Measurements from ENCODE around the gene C5orf22. TPM values are rescaled to one million over a fixed set of nuclear protein-coding genes. Genes with fewer than 3 reads are reported as not detected.
"Not testable (repeated sequence)": the region's sequence is repeated elsewhere in the genome, so short reads cannot be mapped to it uniquely, and the experiment has no call there.

C5orf22 gene
- total RNA-seq, 1 donor from 2014 or later = 18.5 TPM

DNA sequence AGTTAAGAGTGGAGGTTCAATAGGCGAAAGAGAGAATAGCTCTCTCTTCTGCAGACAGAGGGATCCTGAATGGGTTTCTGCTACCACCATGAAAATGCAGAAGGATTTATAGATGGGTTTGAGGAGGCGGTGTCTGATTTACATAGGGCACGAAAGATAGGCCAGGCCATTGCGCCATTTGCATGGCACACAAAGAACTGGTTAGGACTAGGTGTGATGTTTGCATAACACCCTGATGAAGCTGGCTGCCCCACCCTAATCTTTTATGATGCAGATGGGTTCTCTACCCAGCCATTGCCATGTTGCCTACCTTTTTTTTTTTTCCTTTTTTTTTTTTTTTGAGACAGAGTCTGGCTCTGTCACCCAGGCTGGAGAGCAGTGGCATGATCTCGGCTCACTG lies 55.4 kb downstream of the C5orf22 start:
- Histone ChIP-seq H3K27me3 (no peaks in the 10 kb centered on the region), H3K9me3 (no peaks in the 10 kb centered on the region), H3K4me3 (no peak overlapping the region), H3K4me1 (no peaks in the 10 kb centered on the region), H3K36me3 (no peaks in the 10 kb centered on the region), H3K27ac (no peak overlapping the region)
- intact Hi-C loops (cut with DNase I) = no loop called here
- DNase-seq (ENCODE audit: low spot score in 2 of 2) = no peak
- TF ChIP-seq, protein P1, sequence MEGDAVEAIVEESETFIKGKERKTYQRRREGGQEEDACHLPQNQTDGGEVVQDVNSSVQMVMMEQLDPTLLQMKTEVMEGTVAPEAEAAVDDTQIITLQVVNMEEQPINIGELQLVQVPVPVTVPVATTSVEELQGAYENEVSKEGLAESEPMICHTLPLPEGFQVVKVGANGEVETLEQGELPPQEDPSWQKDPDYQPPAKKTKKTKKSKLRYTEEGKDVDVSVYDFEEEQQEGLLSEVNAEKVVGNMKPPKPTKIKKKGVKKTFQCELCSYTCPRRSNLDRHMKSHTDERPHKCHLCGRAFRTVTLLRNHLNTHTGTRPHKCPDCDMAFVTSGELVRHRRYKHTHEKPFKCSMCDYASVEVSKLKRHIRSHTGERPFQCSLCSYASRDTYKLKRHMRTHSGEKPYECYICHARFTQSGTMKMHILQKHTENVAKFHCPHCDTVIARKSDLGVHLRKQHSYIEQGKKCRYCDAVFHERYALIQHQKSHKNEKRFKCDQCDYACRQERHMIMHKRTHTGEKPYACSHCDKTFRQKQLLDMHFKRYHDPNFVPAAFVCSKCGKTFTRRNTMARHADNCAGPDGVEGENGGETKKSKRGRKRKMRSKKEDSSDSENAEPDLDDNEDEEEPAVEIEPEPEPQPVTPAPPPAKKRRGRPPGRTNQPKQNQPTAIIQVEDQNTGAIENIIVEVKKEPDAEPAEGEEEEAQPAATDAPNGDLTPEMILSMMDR (IDR thresholded peaks at IDR 0.05) = no peak

DNA sequence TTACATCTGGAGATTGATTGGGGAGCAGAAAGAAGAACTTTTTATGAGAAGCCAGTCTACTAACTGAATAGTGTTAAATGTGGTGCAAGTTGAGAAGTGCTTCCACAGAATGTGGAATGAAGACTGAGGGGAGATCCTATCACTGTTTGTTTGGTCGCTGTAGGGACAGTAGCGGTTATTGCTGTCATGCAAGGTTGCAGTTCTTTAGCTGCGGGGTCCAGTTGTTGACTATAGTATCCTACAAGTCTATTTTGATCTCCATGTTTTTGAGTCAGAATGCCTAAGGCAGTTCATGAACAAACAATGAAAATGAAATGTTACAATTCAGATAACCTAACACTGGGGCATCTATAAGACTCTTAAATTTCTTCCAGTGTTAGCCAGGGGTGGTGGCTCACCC lies 61.6 kb downstream of the C5orf22 start:
- Histone ChIP-seq H3K36me3 (no peaks in the 10 kb centered on the region), H3K4me1 (no peaks in the 10 kb centered on the region), H3K9me3 (no peaks in the 10 kb centered on the region), H3K4me3 (no peak overlapping the region), H3K27ac (no peak overlapping the region), H3K27me3 (no peaks in the 10 kb centered on the region)
- TF ChIP-seq, protein P1 (IDR thresholded peaks at IDR 0.05) = no peak
- intact Hi-C loops (cut with DNase I) = no loop called here
- no peak for DNase-seq (ENCODE audit: low spot score in 2 of 2)

DNA sequence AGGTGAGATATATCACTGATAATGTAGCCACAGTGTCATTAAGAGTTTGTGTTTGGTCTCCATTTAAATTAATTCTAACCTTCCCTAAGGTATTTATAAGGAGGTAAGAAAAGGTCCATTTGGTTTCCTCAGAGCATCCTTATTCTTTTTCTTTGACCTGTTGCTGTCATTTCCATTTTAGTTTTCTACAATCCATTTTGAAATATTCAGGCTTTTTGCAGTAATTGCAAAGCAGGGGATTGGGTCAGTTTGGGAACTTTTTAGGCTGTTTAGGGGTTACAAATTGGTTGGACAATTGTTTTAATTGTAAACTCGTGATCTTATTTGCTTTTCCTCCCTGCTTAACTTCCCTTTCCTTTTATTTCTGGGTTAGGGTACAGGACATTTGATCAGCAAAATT lies 64.3 kb downstream of the C5orf22 start:
- intact Hi-C loops (cut with DNase I) = no loop called here
- Histone ChIP-seq H3K27ac (no peak overlapping the region), H3K9me3 (no peaks in the 10 kb centered on the region), H3K27me3 (no peaks in the 10 kb centered on the region), H3K4me1 (no peaks in the 10 kb centered on the region), H3K4me3 (no peak overlapping the region), H3K36me3 (no peaks in the 10 kb centered on the region)
- no peak for DNase-seq (ENCODE audit: low spot score in 2 of 2)
- TF ChIP-seq, protein P1 (IDR thresholded peaks at IDR 0.05) = no peak

DNA sequence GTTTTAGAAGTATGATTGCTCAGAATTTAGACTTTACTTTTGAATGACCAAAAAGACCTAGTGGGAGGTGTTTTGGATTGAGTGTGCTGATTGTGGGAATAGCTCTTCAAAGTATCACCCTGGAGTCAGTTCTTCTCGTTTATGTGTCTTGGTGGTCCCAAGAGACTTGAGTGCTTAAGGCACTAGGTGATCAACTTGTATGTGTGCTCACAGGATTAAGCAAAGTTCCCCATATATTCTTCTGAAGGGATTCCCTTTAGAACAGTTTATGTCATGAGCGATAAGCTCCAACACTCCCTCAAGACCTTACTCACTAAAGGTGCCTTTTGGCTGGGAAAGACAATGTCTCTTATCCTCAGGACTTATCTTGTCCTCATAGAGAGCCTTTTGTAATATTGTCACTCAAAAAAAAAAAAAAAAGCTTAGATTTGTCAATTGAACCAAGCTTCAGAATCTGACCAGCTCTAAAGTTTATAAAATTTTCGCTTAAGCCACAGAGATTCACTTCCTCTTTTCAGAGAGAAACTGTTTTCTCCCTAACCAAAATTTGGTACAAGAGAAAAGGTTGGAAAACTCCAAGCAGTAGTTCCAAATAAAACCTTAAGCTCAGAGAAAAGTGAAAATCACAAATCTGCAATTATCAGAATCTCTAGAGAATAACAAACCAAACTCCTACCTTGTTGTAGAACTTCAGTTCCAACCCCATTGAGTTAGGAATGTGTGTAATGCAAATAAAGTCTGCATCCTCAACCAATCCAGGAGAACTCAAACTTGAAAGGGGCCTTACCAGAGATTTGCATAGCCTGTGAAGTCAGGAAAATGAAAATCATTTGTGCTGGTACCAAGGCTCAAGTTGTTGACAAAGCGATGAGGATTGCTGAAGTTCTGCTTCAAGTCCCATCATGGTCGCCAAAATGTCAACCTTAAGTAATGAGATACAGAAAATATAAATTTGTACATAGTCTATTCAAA lies 66.8 kb downstream of the C5orf22 start:
- Histone ChIP-seq H3K4me1 (no peaks in the 10 kb centered on the region), H3K4me3 (no peak overlapping the region), H3K36me3 (no peaks in the 10 kb centered on the region), H3K27me3 (no peaks in the 10 kb centered on the region), H3K27ac (no peak overlapping the region), H3K9me3 (no peaks in the 10 kb centered on the region)
- DNase-seq (ENCODE audit: low spot score in 2 of 2) = no peak
- intact Hi-C loops (cut with DNase I) = no loop called here
- TF ChIP-seq, protein P1 (IDR thresholded peaks at IDR 0.05) = no peak

DNA sequence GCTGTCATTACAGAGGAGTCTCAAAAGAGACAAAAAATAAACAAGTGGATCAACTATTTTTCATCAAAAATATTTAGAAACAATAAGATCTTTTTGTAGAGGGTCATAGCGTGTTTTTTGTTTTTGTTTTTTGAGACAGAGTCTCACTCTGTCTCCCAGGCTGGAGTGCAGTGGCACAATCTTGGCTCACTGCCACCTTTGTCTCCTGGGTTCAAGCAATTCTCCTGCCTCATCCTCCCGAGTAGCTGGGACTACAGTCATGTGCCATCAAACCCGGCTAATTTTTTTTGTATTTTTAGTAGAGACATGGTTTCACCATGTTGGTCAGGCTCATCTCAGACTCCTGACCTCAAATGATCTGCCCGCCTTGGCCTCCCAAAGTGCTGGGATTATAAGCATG lies 70.2 kb downstream of the C5orf22 start:
- H3K4me3 ChIP-seq; intact Hi-C loops (cut with DNase I); H3K27ac ChIP-seq; DNase-seq (ENCODE audit: low spot score in 2 of 2); H3K9me3 ChIP-seq; H3K4me1 ChIP-seq; H3K36me3 ChIP-seq; H3K27me3 ChIP-seq: not testable (repeated sequence)

DNA sequence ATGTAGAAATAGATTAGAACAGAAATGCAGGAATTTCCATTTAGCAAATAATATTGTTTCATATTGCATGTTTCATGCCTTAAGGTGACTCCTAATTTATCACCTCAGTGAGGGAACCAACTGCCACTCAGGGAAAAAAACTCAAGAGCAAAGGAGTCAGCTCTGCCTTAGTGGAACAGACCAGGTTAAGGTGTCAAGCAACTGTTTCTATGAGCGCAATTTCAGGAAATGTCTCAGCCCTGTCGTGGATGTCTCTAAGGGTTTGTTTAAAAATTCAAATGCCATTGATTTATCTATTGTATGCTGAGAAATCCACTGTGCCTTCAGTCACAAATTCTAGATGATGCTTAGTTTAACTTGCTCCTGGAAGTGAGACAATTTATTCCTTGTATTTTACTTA lies 72.1 kb downstream of the C5orf22 start:
- TF ChIP-seq, protein P1 (IDR thresholded peaks at IDR 0.05) = no peak
- no peaks in the 10 kb centered on the region for H3K9me3 ChIP-seq
- intact Hi-C loops (cut with DNase I) = no loop called here
- no peak for DNase-seq (ENCODE audit: low spot score in 2 of 2)
- H3K27me3 ChIP-seq = no peaks in the 10 kb centered on the region
- no peaks in the 10 kb centered on the region for H3K36me3 ChIP-seq
- H3K4me1 ChIP-seq = no peaks in the 10 kb centered on the region
- no peak overlapping the region for H3K27ac ChIP-seq
- H3K4me3 ChIP-seq = no peak overlapping the region
